NCI-H1436 treated with DMSO at 0.1 percent for 48 hours (cell line): ENCODE measurements around the gene BAIAP2L2.
"Not testable (repeated sequence)": the region's sequence is repeated elsewhere in the genome, so short reads cannot be mapped to it uniquely, and the experiment has no call there.

Experiments
- DNase-seq: peaks from one replicate; lab custom pipeline; 2025; lab: John Stamatoyannopoulos, UW

The BAIAP2L2 gene

GRCh38 chr22:38110008-38110862, at the start of gene BAIAP2L2:
TSS of gene BAIAP2L2 (minus strand) at chr22:38110684. CDS start at chr22:38110525, 159 bp downstream.
- no peak for DNase-seq

- no peak for DNase-seq
These were observed 45.2 kb upstream of the BAIAP2L2 start for GRCh38 chr22:38155703-38156102.

DNA sequence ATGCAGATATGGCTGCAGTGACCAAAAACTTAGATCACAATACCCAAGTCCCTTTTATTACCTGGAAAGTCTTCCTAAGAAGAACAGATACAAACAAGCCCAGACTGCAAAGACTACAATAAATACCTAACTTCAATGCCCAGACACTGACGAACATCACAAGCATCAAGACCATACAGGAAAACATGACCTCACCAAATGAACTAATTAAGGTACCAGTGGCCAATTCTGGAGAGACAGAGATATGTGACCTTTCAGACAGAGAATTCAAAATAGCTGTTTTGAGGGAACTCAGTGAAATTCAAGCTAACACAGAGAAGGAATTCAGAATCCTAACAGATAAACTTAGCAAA, 44.1 kb upstream of the BAIAP2L2 start:
- DNase-seq: not testable (repeated sequence)

DNA sequence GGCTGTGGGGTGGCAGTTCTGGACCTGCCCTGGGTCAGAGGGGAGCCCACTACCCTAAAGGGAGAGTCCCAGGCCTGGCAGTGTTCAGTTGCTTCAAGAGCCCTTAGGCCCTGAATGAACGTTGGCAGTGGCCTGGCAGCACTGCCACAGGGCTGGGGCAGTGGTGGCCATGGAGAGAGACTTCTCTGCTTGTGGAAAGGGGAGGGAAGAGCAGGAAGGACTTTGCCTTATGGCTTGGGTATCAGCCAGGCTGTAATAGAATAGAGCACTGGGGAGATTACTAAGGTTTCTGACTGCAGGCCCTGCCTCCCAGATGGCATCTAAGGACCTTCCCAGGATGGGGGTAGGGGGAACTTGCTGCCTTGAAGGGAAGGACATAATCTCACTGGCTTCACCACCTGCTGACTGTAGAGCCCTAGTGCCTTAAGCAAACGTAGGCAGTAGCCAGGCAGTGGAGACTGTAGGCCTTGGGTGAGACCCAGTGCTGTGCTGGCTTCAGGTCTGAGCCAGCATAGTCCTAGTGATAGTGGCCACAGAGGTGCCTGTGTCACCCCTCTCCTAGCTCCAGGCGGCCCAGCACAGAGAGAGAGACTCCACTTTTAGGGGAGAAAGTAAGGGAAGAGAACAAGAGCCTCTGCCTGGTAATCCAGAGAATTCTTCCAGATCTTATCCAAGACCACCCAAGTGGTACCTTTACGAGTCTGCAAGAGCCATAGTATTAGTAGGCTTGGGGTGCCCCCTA, 43.5 kb upstream of the BAIAP2L2 start:
- no peak for DNase-seq

DNA sequence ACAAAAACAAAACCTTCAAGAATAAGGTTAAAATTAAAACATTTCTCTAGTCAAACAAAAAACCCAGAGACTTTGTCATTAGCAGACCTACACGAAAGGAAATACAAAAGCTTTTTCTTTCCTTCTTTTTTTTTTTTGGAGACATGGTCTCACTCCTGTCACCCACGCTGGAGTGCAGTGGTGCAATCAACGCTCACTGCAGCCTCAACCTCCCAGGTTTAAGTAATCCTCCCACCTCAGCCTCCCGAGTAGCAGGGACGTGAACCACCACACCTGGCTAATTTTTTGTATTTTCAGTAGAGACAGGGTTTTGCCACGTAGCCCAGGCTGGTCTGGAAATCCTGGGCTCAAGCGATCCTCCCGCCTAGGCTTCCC, 40.6 kb upstream of the BAIAP2L2 start:
- DNase-seq: no peak

DNA sequence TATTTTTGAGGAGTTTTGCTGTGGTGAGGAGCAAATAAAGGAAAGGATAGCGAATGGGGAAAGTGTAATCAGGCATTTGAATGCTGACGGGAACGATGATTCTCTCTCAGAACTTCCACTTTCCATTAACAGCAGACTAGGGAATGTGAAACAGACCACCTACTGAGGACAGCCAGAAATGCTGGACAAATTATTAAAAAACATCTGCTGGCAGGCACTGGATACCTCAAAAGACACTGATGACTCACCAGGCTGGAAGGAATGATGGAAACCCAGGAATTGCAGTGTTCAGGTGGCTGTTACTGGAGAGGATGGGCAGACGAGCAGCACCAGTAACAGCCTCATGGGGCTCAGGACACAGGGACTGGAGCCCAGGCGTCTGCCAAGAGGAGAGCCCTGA, 37.8 kb upstream of the BAIAP2L2 start:
- DNase-seq: no peak

DNA sequence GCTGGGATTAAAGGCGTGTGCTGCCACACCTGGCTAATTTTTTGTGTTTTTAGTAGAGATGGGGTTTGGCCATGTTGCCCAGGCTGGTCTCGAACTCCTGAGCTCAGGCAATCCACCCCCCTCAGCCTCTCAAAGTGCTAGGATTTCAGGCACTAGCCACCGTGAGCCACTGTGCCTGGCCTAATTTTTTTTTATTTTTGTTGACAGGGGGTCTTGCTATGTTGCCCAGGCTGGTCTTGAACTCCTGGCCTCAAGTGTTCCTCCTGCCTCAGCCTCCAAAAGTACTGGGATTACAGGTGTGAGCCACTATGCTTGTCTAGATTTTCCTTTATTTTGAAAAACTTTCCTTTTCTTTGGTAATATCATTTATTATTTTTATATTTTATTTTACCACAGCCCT, 35.7 kb upstream of the BAIAP2L2 start:
- DNase-seq: not testable (repeated sequence)

DNA sequence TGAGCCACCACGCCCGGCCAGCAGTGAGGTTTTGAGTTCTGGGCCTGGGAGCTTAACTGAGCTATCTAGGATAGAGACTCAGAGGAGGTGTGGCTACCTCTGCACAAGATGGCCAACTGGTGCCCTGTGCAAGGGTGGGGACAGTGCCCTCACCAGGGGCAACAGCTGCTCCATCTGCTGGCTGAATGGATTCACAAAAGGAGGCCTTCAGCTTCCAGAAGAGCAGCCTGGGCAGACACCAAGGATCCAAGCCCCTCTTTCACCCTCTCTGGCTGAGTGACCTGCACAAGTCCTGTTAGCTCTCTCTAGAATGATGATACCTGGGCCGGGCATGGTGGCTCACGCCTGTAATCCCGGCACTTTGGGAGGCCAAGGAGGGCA, 33.5 kb upstream of the BAIAP2L2 start:
- no peak for DNase-seq

DNA sequence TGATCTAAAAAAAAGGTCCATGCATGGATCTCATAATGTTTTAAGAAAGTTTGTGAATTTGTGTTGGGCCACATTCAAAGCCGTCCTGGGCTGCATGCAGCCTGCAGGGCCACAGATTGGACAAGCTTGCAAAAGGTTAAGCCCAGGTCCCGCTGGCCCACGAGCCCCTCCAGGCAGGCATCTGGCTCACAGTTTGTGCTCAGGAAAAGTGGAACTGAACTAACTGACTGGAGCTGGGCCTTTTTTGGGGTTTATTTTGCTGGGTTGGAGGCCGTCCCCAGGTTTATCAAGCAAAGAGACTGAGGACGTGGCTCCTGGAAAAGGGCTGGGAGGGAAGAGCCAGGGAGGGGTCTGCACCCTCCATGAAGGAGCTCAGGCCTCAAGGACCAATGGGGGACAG, 32.1 kb upstream of the BAIAP2L2 start:
- DNase-seq: no peak

DNA sequence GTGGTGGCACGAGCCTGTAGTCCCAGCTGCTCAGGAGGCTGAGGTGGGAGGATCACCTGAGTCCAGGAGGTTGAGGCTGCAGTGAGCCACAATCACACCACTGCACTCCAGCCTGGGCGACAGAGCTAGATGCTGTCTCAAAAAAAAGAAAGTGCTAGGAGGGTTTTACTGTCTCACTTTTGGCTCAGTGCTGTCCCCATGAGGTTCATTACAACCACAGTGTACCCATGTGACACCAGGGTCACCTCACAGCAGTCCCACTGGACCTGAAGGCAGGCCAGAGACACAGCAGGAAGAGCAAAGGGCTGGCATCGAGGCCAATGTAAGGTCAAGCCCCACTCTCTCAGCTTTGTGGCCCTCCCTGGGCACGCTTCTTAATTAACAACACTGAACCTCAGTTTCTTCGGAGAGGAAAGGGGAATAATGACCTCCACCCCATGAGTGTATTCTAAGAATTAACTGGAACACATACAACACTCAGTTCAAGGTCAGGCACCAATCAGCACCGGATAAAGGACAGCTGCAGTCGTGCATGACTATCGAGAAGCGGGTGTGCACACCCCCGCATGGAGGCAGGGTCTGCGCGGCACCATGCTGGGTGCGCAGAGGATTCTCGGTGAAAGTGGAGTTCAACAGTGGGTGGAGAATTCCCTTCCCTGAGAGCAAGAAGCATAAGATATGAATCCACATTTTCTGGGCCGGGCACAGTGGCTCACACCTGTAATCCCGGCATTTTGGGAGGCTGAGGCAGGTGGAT, 30.9 kb upstream of the BAIAP2L2 start:
- no peak for DNase-seq

DNA sequence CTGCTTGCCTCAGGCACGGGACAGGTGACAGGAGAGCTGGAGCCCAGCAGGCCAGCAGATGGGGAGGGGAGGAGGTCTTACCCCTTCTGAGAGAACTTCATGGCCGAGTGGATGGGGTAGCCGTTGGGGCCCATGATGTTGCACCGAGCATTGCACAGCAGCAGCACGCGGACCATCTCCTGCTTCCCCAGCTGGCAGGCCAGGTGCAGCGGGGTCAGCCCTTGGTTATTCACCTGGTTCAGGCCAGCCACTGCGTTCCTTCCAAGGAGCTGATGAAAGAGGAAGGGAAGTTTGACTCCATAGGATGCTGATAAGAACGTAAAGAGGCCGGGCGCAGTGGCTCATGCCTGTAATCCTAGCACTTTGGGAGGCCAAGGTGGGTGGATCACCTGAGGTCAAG, 29.4 kb upstream of the BAIAP2L2 start:
- DNase-seq: no peak

- no peak for DNase-seq
These were observed 28.5 kb upstream of the BAIAP2L2 start for GRCh38 chr22:38138961-38139360.

DNA sequence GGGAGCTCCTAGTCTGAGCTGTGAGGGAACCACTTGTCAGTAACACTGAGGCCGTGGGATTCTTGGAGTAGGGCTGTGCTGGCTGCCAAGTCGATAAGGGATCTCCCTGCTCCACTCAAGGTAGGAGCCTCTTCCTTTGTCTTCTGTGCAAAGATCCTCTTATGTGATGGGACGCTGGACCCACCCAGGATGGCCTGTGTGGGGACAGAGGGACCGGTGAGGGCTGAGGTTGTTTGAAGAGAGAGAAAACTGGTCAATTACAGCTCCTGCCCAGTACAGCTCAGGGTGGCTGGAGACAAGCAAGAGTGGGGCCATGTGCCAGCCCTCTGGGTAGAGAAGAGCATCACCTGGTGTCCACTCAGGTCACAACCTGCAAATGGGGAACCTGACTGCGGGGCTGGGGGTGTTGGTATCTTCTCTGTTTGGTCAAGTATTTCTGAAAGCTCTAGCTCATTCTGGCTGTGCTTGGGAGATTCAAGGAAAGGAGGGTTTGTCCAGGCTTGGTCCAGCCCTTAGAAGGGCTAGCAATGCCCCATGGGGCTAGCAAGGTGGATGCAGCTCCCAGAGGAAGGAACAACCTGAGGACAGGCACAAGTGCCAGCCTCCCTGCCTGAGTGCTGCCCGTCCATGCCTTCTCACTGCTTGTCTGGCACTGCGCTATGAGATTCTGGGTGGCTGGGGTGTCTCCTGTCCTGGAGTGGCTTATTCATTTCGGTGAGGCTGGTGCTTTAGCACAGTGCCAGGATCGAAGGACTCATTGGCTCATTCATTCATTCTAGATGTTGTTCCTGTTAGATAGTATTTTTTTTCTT, 27.6 kb upstream of the BAIAP2L2 start:
- DNase-seq: no peak

DNA sequence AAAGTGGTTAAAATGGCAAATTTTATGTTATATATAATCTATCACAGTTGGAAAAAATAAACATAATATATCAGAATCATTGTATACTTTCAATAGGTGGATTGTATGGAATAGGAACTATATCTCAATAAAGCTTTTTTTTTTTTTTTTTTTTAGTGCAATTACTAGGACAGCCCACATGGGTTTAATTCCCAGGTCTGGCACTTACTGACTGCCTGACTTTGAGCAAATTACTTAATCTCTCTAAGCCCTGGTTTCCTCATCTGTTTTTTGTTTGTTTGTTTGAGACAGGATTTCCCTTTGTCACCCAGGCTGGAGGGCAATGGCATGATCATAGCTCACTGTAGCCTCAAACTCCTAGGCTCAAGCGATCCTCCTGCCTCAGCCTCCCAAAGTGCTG, 26.1 kb upstream of the BAIAP2L2 start:
- no peak for DNase-seq

GRCh38 chr22:38135133-38135706, 24.7 kb upstream of the BAIAP2L2 start:
- DNase-seq: no peak

DNA sequence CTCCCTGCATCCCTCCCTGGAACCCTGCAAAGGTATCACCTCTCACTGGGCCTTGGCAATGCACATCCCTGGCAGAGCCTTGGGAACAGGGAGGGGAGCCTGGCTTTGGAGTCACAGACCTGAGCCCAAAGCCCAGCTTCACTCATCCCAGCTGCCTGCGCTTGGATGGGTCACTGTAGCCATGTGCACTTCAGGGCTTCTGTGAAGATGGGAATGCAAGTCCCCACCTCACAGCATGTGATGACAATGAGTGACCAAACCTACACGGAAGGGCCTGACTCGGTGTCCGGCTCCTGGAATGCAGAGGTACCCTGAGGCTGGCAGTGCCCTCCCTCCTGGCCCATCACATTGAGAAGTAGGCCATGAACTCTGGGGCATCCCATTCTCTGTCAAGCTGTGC, 22.8 kb upstream of the BAIAP2L2 start:
- DNase-seq: no peak

GRCh38 chr22:38132794-38133193, 22.3 kb upstream of the BAIAP2L2 start:
- no peak for DNase-seq

DNA sequence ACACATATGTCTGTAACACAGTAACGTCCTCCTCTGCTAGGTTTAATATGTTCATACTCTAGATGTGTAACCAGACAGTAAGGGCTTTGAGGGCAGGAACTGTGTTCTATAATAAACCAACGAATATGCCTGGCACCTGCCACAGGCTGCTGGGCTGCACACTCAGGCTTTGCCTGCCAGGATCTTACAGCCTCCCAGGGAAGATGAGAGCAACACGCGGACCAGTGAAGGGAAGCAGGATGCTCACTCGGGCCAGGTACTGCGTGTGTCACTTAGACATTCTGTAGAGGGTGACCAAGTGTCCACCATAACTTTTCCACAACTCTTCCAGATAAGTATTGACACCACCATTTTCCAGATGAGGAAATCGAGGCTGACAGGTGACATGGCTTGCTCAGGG, 21.7 kb upstream of the BAIAP2L2 start:
- no peak for DNase-seq

- DNase-seq: no peak
These were observed 20.9 kb upstream of the BAIAP2L2 start for GRCh38 chr22:38131399-38131798.

DNA sequence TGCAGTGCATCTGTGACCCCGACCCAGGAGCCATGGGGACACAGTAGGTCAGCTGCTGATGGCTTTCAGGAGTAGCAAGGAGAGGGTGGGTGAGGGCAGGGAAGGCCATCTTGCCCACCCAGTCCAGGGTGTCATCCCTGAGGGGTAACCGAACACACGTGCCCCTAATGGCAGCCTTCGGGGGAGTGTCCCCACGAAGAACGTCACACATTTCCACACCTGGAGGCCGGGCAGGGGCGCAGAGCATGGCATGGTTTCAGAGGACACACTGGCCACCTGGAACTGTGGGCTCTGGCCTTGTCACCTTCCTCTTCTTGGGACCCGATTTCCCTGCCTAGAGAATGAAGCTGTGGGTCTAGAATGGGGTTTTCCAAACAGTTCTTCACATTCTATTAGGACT, 19.4 kb upstream of the BAIAP2L2 start:
- no peak for DNase-seq

DNA sequence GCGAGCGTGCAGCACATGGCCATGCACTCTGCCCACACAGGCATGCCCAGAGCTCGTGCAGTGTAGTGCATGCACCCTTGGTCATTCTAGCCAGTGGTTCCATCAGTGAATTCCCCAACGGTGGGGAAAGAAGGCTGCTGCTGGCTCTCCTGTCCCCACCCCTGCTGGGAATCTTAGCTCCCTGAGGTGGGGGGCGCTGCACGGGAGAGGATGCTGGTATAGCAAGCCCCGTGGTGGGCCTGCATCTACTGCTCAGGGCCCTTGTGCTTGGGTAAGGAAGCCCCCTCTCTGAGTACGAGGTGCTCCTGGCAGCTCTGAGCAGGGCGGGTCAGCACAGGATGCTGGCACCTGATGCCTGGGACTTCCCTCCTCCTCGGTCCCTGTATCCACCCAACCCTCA, 18.5 kb upstream of the BAIAP2L2 start:
- DNase-seq: no peak

GRCh38 chr22:38127869-38128268, 17.4 kb upstream of the BAIAP2L2 start:
- no peak for DNase-seq
